ENCODE data around the gene ATXN1.

DNA sequence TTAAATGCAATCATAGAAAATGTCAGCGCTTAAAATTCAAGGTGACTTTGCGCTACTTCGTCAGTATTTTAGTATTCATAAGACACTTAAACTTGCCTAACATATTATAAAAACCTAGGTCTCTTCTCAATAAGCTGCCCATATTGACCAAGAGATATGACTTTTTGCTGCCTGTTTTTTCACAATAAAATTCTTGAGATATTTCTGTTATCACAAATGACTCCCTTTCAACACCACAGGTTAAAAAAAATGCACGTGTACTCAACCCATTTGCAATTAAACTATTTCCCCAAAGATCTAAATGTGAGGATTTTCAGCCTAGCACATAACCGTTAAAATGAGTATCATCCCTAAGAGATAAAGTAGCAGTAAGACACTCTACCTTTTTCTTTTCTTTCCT, 10.7 kb downstream of the ATXN1 start:
- no peak for TF ChIP-seq POLR2A (IDR thresholded peaks at IDR 0.05)
- TF ChIP-seq, protein P1, sequence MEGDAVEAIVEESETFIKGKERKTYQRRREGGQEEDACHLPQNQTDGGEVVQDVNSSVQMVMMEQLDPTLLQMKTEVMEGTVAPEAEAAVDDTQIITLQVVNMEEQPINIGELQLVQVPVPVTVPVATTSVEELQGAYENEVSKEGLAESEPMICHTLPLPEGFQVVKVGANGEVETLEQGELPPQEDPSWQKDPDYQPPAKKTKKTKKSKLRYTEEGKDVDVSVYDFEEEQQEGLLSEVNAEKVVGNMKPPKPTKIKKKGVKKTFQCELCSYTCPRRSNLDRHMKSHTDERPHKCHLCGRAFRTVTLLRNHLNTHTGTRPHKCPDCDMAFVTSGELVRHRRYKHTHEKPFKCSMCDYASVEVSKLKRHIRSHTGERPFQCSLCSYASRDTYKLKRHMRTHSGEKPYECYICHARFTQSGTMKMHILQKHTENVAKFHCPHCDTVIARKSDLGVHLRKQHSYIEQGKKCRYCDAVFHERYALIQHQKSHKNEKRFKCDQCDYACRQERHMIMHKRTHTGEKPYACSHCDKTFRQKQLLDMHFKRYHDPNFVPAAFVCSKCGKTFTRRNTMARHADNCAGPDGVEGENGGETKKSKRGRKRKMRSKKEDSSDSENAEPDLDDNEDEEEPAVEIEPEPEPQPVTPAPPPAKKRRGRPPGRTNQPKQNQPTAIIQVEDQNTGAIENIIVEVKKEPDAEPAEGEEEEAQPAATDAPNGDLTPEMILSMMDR (IDR thresholded peaks at IDR 0.05): no peak

All from lower leg skin (tissue), 3 donors.